GM13977 (cell line): Measurements from ENCODE around the gene RPS6KL1.
"Not testable (repeated sequence)": the region's sequence is repeated elsewhere in the genome, so short reads cannot be mapped to it uniquely, and the experiment has no call there.

Experiments used
- DNase-seq: peaks from one replicate; pipeline ENCODE4 v3.0.0; 2012; ENCODE audit warnings: low spot score
- in situ Hi-C: fragments of 300-500 bp; cut with MboI; formaldehyde crosslinking; loops from one replicate; pipeline ENCODE4 v1.12.0; 2022; ENCODE audit warnings: low sequenced_read_pairs, low pct_unique_long_range_greater_than_20kb, mixed read lengths, inconsistent platforms; ENCODE audit not compliant: unreplicated experiment
- TF ChIP-seq, protein P1 (sequence below): IDR thresholded peaks from 2 replicates; pipeline ENCODE4 v1.5.1; 2012; ENCODE audit warnings: mild to moderate bottlenecking, control low read depth; ENCODE audit not compliant: insufficient read depth; ENCODE audit errors: extremely low read depth, missing control alignments

Gene RPS6KL1

DNA sequence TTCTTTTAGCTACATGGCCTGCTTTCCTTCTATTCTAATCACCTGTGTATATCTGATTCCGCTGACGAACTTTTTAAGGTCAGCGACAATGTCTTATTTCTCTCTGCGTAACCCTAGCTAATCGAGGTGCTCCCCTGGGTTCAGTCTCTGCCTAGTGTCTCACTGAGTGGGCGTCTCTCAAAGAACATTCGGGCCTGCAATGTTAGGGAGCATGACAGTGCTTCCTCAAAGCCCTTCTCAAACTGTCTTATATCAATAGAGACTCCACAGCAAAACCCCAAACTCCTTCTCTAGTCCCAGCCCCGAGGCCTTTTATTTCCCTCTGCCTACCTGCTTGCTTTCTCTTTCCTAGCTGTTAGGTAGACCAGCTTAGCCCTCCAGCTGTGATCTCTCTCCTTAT lies 13.7 kb upstream of the RPS6KL1 start:
- in situ Hi-C loops = no loop called here
- no peak for DNase-seq
- TF ChIP-seq, protein P1, sequence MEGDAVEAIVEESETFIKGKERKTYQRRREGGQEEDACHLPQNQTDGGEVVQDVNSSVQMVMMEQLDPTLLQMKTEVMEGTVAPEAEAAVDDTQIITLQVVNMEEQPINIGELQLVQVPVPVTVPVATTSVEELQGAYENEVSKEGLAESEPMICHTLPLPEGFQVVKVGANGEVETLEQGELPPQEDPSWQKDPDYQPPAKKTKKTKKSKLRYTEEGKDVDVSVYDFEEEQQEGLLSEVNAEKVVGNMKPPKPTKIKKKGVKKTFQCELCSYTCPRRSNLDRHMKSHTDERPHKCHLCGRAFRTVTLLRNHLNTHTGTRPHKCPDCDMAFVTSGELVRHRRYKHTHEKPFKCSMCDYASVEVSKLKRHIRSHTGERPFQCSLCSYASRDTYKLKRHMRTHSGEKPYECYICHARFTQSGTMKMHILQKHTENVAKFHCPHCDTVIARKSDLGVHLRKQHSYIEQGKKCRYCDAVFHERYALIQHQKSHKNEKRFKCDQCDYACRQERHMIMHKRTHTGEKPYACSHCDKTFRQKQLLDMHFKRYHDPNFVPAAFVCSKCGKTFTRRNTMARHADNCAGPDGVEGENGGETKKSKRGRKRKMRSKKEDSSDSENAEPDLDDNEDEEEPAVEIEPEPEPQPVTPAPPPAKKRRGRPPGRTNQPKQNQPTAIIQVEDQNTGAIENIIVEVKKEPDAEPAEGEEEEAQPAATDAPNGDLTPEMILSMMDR = no peak

DNA sequence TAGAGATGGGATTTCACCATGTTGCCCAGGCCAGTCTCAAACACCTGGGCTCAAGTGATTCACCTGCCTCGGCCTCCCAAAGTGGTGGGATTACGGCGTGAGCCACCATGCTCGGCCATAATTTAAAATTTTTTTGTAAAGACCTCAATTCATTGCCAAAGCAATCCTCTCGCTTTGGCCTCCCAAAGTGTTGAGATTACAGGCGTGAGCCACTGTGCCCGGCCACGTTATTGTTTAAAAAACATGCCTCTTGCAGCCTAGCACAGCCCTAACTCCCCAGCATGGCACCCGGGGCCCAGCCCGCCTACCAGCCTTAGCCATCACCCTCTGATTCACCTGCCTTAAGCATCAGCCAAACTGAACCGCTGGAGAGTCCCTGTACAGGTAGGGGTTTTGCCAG lies 13.1 kb upstream of the RPS6KL1 start:
- TF ChIP-seq, protein P1 = no peak
- DNase-seq = no peak
- in situ Hi-C loops = no loop called here

DNA sequence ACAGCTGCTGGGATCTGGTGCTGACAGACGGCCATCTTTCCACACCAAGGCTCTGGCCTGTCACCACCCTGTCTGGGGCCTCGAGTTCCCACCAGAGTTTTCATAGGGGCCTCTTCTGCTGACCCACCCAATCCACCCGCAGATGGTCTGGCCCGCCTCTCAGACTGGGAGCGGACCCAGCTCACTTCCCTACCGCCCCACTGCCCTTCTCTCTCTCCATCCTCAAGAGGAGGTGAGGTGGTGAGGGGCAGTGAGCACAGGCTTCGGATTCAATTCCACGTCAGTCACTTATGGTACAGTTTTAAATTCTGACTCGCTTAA lies 12.3 kb upstream of the RPS6KL1 start:
- TF ChIP-seq, protein P1 = no peak
- no peak for DNase-seq
- in situ Hi-C loops = no loop called here

DNA sequence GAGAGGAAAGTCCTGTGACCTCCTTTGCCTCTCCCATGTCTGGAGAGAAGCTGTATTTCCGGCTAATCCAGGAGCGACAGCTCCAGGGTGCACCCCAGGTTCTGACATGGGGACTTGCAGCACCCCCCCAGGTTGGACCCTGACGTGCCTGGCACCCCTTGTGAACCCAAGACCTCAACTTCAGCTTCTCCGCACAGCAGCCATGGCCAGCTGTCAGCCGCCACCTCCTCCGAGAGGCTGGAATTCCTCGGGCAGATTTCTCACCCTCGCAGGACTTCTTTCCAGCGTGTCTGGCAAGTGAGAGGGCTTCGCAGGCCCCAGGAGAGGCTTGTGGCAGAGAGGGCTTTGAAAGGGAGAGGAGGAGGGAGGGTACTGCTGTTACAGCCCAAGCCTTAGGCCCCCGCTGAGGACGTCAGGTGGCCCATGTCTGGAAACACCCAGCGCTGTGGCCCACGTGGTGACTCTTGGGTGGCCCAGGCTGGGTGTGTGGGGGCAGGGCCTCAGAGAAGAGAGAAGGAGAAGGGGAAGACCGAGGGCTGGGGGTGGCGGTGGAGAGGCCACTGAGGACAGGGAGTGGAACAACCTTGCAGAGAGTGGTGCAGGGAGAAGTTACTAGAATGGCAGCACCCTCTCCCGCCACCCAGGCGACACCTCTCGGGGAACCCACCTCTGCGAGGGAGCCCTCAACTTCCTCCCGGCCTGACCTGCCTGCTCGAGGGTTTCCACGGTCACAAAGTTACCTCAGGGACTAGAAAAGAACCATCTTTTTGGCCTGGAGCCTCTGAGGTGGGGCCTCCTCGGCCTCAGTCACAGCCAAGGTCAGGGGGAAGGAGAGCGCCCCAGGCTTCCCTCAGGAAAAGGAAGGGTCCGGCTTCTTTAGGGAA lies 11.7 kb upstream of the RPS6KL1 start:
- TF ChIP-seq, protein P1 = no peak
- no peak for DNase-seq
- in situ Hi-C loops = no loop called here

DNA sequence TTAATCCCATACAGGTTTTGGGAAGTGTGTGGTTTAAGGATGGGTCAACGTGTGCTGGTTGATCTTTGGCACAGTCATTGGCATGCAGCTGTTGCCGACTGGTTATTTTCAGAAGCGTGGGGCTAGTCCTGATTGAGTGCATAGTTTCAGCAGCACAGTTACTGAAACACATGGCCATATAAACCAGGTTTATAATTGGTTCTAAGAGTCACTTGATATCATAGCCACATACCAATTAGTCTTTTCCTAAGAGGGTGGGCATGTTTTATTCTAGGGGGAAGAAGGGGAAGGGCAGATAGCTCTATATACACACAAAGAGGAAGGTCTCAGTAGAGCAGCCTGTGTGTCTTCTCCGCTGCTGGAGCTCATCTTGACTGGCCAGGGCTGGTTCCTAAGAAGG lies 11.0 kb upstream of the RPS6KL1 start:
- DNase-seq = no peak
- in situ Hi-C loops = no loop called here
- TF ChIP-seq, protein P1 = no peak

DNA sequence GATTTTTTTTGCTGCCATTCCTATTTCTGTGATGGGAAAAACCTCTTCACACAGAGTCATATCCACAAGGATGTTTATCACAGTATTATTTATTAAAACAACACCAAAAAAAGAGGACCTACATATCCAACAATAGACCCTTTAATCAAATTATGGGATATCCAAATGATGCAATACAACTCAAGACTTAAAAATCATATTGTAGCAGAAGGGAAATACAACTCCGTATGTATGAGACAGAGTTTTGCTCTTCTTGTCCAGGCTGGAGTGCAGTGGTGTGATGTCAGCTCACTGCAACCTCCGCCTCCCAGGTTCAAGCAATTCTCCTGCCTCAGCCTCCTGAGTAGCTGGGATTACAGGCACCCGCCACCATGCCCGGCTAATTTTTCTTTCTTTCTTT lies 9.9 kb upstream of the RPS6KL1 start:
- DNase-seq, in situ Hi-C loops: not testable (repeated sequence)

DNA sequence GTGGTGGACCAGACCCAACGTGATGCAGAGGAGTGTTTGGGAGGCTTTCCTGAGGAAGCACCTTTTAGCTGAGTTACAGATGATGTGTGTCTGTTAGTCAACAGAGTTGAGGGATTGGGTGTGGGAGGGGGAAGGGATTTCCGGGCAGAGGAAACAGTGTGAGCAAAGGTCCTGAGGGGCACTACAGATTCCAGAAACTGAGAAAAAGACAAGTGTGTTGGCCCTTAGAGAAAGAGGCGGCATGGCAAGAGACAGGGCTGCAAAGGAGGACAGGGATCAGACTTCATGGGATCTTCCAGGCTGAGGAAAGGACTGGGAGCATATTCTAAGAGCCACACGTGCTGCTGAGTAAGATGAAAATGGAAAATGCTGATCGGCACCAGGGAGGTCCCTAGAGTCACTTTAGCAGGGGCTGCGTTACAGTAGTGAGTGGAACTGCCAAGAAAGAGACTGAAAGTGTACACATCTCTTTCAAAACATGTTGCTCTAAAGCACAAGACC lies 9.4 kb upstream of the RPS6KL1 start:
- in situ Hi-C loops = no loop called here
- TF ChIP-seq, protein P1 = no peak
- no peak for DNase-seq

DNA sequence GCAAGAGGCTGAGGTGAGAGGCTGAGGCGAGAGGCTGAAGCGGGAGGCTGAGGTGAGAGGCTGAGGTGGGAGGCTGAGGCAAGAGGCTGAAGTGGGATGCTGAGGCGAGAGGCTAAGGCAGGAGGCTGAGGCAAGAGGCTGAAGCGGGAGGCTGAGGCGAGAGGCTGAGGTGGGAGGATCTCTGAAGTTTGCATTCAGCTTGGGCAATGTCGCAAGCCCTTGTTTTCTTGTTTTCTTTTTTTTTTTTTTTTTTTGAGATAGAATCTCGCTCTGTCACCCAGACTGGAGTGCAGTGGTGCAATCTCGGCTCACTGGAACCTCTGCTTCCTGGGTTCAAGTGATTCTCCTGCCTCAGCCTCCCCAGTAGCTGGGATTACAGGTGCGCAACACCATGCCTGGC lies 8.7 kb upstream of the RPS6KL1 start:
- DNase-seq, in situ Hi-C loops: not testable (repeated sequence)
